Activated CD4-positive, CD25-positive, alpha-beta regulatory T cell treated with anti-CD3 and anti-CD28 coated beads, Interleukin-2, amount 50 U/mL, for 72 hours (primary cell): ENCODE data around the gene SLC35C1.
"Not testable (repeated sequence)": the region's sequence is repeated elsewhere in the genome, so short reads cannot be mapped to it uniquely, and the experiment has no call there.

Source experiments
- DNase-seq: peaks from one replicate; pipeline ENCODE4 v3.0.0; 2021

SLC35C1 gene

DNA sequence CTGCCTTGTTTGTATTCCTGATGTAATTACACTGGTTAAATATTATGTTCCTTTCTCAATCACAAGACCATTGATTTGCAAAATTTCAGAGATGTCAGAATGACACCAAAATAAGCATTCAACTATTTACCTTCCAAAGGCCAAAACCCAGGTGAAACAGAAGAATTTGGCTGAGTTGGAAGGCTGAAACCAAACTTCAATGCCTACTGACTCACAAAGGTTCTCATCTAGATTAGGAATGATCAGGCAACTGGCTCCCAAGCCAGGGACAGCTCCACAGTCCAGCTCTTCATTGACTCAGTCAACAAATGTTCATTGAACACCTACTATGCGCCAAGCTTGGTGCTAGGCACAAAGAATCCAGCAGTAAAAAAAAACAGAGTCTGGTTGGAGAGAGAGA lies 13.4 kb upstream of the SLC35C1 start:
- no peak for DNase-seq

DNA sequence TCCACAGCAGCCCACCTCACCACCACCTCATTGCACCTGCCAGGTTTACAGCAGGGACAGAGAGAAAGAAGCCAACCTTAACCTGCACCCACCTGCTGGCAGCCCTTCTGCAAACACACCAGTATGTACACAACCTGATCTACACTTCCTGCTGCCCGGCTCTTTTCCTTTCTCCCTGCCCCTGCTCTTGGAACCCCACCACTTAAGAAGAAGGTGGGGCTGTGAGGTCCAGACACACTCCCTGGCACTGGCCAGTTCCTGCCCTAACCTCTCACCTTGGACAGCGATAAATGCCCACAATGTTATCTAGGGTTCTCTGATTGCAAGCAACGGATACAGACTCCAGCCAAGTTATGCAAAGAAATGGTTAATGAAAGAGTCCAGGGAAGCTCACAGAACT lies 10.8 kb upstream of the SLC35C1 start:
- no peak for DNase-seq

- no peak for DNase-seq
Measured at GRCh38 chr11:45795379-45795778, 9.6 kb upstream of the SLC35C1 start.

GRCh38 chr11:45796461-45796861 lies 8.5 kb upstream of the SLC35C1 start:
- DNase-seq: no peak

- no peak for DNase-seq
Measured at GRCh38 chr11:45798793-45799441, 6.0 kb upstream of the SLC35C1 start.

- DNase-seq: no peak
Measured at GRCh38 chr11:45799562-45799961, 5.4 kb upstream of the SLC35C1 start.

DNA sequence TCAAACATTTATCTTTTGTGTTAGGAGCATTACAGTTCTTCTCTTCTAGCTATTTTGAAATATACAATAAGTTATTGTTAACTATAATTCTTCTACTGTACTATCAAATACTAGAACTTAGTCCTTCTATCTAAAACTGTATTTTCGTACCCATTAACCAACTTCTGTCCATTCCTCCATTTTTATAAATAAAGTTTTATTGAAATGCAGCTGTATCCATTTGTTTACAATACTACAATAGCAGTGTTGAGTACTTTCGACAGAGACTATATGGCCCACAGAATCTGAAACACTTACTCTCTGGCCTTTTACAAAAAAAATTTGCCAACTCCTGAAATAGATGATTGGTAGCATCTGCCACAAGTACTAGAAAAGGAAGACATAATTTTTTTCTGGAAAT lies 4.7 kb upstream of the SLC35C1 start:
- DNase-seq: no peak

DNA sequence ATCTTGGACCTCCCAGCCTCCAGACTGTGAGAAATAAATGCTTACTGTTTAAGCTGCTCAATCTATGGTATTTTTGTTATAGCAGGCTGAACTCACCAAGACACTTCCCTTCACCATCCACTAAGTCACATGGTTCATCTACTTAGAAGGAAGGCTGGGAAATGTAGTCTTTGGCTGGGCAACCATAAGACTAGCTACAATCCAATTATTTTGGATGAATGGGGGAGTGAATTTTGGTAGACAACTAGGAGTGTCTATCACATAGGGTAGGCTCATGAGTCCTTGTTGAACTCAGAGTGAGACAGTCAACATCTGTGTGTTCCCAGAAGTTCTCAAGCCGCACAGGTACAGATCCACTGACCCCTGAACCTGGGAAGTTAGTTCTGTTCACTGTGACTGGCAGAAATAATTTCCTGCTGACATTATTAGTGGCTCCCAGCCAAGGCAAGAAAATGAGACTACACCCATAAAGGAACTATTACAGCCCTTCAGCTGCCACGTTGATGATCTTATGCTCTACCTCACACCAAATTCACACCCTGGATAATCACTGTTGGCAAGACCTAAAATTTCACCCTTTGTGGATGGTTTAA lies 3.1 kb upstream of the SLC35C1 start:
- no peak for DNase-seq

- DNase-seq: no peak
Measured at GRCh38 chr11:45802531-45803317, 2.2 kb upstream of the SLC35C1 start.

DNA sequence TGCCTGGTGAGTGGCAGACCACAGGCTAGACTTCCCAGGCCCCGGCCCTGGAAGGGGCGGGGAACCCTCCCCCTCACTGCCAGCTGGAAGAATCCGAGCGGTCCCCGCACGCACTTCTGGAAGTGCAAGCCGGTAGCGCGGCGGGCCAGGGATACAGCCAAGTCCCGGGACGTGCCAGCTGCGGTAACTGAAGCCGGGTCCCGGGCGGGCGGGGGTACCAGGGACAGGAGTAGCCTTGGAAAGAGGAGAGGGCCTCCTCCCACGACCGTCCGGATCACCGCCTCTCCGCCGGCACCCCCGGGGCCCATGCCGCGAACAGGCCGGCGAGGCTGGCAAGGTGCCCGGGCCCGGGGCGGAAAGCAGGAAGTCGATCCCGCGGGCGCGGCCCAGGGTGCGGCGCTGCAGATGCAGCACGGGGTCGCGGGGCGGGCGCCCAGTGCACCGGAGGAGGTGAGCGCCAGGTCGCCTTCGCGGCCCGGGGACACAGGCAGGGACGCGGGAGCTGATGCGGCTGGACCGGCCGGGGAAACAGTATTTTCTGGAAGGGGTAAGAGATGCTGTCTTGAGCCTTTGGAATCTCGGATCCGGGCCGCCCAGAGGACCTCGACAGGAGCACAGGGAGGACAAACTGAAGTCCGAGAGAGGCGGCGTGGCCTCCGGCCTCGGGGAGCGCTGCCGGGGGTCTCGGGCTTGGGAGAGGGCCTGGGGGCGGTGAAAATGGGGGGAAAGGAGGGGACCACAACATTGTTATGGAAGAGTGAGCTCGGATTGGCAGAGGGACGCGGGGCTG lies 783 bp upstream of the SLC35C1 start:
- DNase-seq: peak; percentile 72

GRCh38 chr11:45805305-45806071 lies 539 bp downstream of the SLC35C1 start:
- DNase-seq: no peak

GRCh38 chr11:45806072-45806933 lies 1.4 kb downstream of the SLC35C1 start:
- DNase-seq: no peak

GRCh38 chr11:45806937-45807791 lies 2.2 kb downstream of the SLC35C1 start:
- no peak for DNase-seq

DNA sequence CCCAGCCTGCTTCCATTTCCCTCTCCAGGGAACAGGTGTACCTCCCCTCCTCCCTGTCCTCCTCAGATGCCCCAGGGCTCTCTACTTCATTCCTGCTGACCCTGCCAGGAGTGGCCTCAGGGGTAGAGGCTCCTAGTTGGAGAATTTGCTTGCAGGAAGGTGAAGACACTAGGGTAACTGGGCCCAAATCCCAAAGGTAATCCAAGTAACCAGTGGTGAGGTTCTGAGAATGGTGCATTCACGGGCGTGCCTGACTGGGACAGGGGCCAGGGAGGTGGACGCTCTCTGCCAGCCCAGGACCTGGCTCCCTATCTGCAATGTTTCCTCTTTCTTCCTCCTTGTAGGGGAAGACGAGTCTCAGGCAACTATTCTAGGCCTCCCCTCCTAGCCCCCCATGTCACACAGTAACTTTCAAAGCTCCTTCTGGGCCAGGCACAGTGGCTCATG lies 2.9 kb downstream of the SLC35C1 start:
- DNase-seq: no peak

DNA sequence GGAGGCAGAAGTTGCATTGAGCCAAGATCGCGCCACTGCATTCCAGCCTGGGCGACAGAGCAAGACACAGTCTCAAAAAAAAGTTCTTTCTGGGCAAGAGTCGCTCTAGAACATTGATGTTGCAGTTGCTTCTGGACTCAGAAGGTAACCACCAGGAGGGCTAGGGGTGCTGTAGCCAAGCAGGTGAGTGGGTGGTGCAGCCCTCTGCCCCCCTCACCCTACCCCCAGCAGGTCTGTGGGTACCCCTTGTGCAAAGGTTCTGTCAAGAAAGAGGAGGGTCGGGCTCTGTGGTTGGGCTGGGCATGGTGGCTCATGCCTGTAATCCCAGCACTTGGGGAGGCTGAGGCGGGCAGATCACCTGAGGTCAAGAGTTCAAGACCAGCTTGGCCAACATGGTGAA lies 3.5 kb downstream of the SLC35C1 start:
- DNase-seq: not testable (repeated sequence)

- DNase-seq: no peak
Measured at GRCh38 chr11:45809456-45810395, 4.8 kb downstream of the SLC35C1 start.

GRCh38 chr11:45810431-45811108 lies 5.6 kb downstream of the SLC35C1 start:
- no peak for DNase-seq

DNA sequence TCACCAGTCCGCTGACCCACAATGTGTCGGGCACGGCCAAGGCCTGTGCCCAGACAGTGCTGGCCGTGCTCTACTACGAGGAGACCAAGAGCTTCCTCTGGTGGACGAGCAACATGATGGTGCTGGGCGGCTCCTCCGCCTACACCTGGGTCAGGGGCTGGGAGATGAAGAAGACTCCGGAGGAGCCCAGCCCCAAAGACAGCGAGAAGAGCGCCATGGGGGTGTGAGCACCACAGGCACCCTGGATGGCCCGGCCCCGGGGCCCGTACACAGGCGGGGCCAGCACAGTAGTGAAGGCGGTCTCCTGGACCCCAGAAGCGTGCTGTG lies 6.1 kb downstream of the SLC35C1 start:
- DNase-seq: no peak
